Small intestine (tissue), 7 donors: Measurements from ENCODE around the gene TLK1. TPM values are rescaled to one million over a fixed set of nuclear protein-coding genes. Genes with fewer than 3 reads are reported as not detected.

Experiments used
- DNase-seq, 2 donors: peaks; one replicate each; pipeline versions ENCODE4 v3.0.0 to v3.0.0-alpha.2; 2013
- FAIRE-seq: peaks from 2 replicates; lab custom pipeline; 2012; peaks lifted over from hg19 to GRCh38; lab: Jason Lieb, UNC
- H3K27ac ChIP-seq, 3 donors: one replicate each; pipeline ENCODE4 v1.5.1; 2013; ENCODE audit warnings: low read length in 2 of 3, mild to moderate bottlenecking in 2 of 3, control low read depth in 1 of 3, inconsistent platforms in 1 of 3, low read depth in 1 of 3, moderate library complexity in 1 of 3
- H3K27me3 ChIP-seq, 3 donors: one replicate each; pipeline ENCODE4 v1.6.1; 2013; ENCODE audit warnings: low read length in 3 of 3, inconsistent platforms in 1 of 3; ENCODE audit not compliant: control insufficient read depth in 3 of 3, insufficient read depth in 3 of 3
- H3K36me3 ChIP-seq, 3 donors: one replicate each; pipeline ENCODE4 v1.6.1; 2013; ENCODE audit warnings: low read length in 3 of 3, inconsistent platforms in 1 of 3, low read depth in 1 of 3, mild to moderate bottlenecking in 1 of 3, moderate library complexity in 1 of 3; ENCODE audit not compliant: control insufficient read depth in 3 of 3, insufficient read depth in 2 of 3
- H3K4me1 ChIP-seq, 3 donors: one replicate each; pipeline ENCODE4 v1.6.1; 2013; ENCODE audit warnings: low read length in 2 of 3, inconsistent platforms in 1 of 3, low read depth in 1 of 3, mild to moderate bottlenecking in 1 of 3, moderate library complexity in 1 of 3; ENCODE audit not compliant: control insufficient read depth in 3 of 3, insufficient read depth in 2 of 3
- H3K4me3 ChIP-seq, 3 donors: one replicate each; pipeline ENCODE4 v1.5.1; 2013; ENCODE audit warnings: low read length in 3 of 3, control low read depth in 1 of 3, inconsistent platforms in 1 of 3, low read depth in 1 of 3, mild to moderate bottlenecking in 1 of 3, moderate library complexity in 1 of 3
- H3K9me3 ChIP-seq, 2 donors: one replicate each; pipeline ENCODE4 v1.6.1; 2013; ENCODE audit warnings: low read depth in 1 of 2, low read length in 1 of 2; ENCODE audit not compliant: control insufficient read depth in 2 of 2, insufficient read depth in 1 of 2
- WGBS, 3 donors: extraction: QIAGEN DNeasy Blood & Tissue Kit; methylation state at CpG; one replicate each; pipeline ENCODE4 v1.1.7; 2013; 5-methylcytosine and 5-hydroxymethylcytosine counted together
- polyA plus RNA-seq, 4 donors: library from polyadenylated mRNA; stranded (reverse) in 3 of 4; unstranded in 1 of 4; fragments of 200-250 nt in 3 of 4; fragments of 120-200 nt in 1 of 4; gene quantifications; one replicate each; pipeline versions ENCODE4 v1.2.1 to v1.2.3, GENCODE V29; 2013
- donor health status: healthy with polysubstance abuse.
- donor health status: control.
- donor health status: control.
- donor health status: Bipolar disorder and iron deficiency.
- donor health status: healthy.

TLK1 gene
- polyA plus RNA-seq, 4 donors, result 10.0 to 27.8 (median 11.6) TPM

DNA sequence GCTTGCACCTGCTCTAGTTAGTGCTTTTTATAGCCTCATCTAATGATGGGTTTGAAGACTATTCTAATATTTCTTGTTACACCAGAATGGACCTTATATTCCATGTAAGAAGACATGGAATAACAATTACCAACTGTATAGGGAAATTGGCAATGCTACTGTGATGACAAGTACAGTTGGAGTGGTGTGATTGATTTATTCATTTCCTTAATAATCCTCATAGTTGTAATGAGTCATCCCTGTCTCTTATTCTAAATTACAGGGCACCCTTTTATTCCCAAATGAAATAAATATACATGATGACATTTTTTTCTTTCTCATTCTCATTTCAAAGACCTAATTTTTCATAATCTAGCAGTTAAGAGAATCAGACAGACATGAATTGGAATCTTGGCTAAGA lies 18.3 kb upstream of the TLK1 start:
- Histone ChIP-seq H3K27me3 (peaks cover 0 to 3% (median 0%) of the 10 kb centered on the region in 3 donors), H3K4me1 (no peaks in the 10 kb centered on the region), H3K4me3 (no peak overlapping the region), H3K27ac (no peak overlapping the region), H3K36me3 (no peaks in the 10 kb centered on the region), H3K9me3 (no peaks in the 10 kb centered on the region)
- FAIRE-seq (no peak), DNase-seq (no peak)

DNA sequence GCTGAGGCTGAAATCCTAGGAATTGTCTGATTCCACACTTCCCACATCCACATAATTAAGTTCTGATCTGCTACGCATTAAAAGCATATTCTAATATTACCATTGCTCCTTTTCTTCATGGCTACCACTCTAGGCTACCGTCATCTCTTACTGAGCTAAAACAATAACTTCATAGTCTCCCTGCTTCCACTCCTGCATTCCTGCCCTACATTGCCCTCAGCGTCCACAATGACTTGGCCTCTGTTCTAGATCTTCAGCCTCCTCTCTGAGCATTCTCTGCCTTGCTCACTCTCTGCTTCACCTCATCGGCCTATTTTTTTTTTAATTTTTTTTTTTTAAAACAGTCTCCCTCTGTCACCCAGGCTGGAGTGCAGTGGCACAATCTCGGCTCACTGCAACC lies 15.8 kb upstream of the TLK1 start:
- no peaks in the 10 kb centered on the region for H3K36me3 ChIP-seq
- H3K4me3 ChIP-seq, result no peak overlapping the region
- H3K27ac ChIP-seq, result no peak overlapping the region
- FAIRE-seq, result no peak
- 93 to 95% (median 93%) methylated on average over 5 of the region's 5 CpGs for WGBS, 3 donors
- no peaks in the 10 kb centered on the region for H3K4me1 ChIP-seq
- no peaks in the 10 kb centered on the region for H3K27me3 ChIP-seq
- H3K9me3 ChIP-seq, result no peaks in the 10 kb centered on the region
- no peak for DNase-seq

DNA sequence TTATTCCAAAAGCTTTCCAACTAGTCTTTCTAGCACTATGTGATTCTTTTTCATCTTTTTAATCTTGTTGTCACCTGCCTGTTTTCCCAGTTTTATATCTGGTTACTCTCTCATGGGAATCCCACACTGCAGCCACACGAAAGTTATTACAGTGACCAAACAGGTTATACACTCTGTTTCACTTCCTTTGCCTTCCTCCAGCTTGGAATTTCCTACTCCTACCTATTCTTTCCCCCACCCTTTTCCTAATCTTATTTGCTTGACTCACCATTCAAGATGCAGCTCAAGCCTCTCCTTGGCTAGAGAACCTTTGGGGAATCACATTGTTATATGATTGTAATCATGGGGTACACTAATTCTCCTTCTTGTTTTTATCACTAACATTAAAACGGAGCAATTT lies 13.4 kb upstream of the TLK1 start:
- DNase-seq (no peak), FAIRE-seq (no peak)
- Histone ChIP-seq H3K4me1 (no peaks in the 10 kb centered on the region), H3K27ac (no peak overlapping the region), H3K4me3 (no peak overlapping the region), H3K36me3 (no peaks in the 10 kb centered on the region), H3K9me3 (no peaks in the 10 kb centered on the region), H3K27me3 (no peaks in the 10 kb centered on the region)
- 63 to 76% (median 69%) methylated on average over 2 of the region's 2 CpGs for WGBS, 3 donors

DNA sequence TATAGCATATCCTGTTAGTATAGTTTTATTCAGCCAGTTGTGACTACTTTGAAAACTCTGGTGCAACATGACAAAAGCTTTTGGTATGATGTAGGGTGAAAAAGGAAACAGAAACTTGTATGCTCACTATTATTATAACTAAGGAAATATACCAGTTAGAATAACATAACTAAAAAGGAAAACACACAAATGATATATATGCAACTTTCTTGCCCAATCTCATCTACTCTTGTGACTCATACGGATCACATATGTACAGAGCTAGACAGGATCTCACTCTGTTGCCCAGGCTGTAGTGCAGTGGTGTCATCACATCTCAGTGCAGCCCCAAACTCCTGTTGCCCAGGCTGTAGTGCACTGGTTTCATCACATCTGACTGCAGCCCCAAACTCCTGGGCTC lies 12.4 kb upstream of the TLK1 start:
- Histone ChIP-seq H3K4me1 (no peaks in the 10 kb centered on the region), H3K27ac (no peak overlapping the region), H3K9me3 (no peaks in the 10 kb centered on the region), H3K4me3 (no peak overlapping the region), H3K27me3 (no peaks in the 10 kb centered on the region), H3K36me3 (no peaks in the 10 kb centered on the region)
- 59 to 83% (median 79%) methylated on average over 1 of the region's 1 CpG for WGBS, 3 donors
- FAIRE-seq (no peak), DNase-seq (no peak)

DNA sequence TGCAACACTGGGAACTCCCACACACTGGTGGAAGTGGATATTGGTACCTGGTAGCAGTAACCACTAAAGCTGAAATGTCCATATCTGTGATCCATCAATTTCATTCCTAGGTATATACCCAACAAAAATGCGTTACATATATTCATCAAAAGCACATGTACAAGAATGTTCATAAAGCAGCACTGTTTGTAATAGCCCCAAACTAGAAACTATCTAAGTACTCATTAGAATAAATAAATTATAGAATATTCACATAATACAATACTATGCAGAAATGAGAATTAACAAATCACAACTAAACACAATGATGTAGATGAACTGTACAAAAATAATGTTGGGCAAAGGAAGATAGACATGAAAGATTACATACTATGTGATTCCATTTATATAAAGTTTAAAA lies 11.1 kb upstream of the TLK1 start:
- no peak for FAIRE-seq
- H3K27me3 ChIP-seq, result no peaks in the 10 kb centered on the region
- no peaks in the 10 kb centered on the region for H3K36me3 ChIP-seq
- no peak overlapping the region for H3K27ac ChIP-seq
- no peak overlapping the region for H3K4me3 ChIP-seq
- WGBS, 3 donors, result 93 to 98% (median 97%) methylated on average over 1 of the region's 1 CpG
- H3K9me3 ChIP-seq, result no peaks in the 10 kb centered on the region
- DNase-seq, result no peak
- no peaks in the 10 kb centered on the region for H3K4me1 ChIP-seq

DNA sequence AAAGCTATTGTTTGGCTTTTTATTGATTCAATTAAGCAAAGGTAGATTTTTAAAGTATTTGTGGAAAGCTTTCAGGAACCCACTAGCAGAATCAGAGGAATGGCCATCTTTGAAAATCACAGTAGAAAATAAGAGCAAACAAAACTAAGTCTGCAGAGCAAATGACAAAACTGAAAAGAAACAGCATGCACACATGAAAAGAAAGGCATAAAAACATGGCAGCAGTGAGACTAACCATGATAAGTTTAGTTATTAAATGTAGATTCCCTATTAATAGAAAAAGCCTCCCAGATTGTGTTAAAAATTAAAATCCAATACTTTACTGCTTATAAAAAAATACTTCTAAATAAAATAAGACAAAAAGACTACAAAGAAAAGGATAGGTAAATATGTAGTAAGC lies 9.1 kb upstream of the TLK1 start:
- FAIRE-seq, result no peak
- no peaks in the 10 kb centered on the region for H3K4me1 ChIP-seq
- no peak for DNase-seq

DNA sequence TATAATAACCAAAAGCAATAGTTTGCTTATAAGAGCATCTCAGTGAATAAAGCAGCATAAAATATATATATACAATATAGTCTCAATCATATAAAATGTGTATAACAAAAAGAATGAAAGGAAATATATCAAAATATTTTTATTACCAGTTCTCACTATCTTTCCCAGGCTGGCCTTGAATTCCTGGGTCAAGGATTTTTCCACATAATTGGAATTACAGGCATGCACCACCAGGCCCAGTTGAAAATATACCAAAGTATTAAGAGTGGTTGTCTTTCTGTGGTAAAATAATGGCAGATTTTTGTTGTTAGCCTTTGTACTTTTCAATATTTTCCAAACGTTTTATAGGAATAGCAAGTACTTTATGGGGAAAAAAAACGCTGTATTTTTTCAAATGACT lies 8.6 kb upstream of the TLK1 start:
- WGBS, 3 donors, result 51 to 69% (median 52%) methylated on average over 2 of the region's 2 CpGs
- Histone ChIP-seq H3K4me1 (no peaks in the 10 kb centered on the region), H3K9me3 (no peaks in the 10 kb centered on the region), H3K36me3 (no peaks in the 10 kb centered on the region), H3K4me3 (no peak overlapping the region), H3K27ac (no peak overlapping the region), H3K27me3 (no peaks in the 10 kb centered on the region)
- FAIRE-seq (no peak), DNase-seq (no peak)

More for the DNA sequence above, 9.1 kb upstream of the TLK1 start:
- no peak overlapping the region for H3K27ac ChIP-seq
- no peak overlapping the region for H3K4me3 ChIP-seq
- no peaks in the 10 kb centered on the region for H3K36me3 ChIP-seq
- H3K9me3 ChIP-seq, result no peaks in the 10 kb centered on the region
- no peaks in the 10 kb centered on the region for H3K27me3 ChIP-seq

DNA sequence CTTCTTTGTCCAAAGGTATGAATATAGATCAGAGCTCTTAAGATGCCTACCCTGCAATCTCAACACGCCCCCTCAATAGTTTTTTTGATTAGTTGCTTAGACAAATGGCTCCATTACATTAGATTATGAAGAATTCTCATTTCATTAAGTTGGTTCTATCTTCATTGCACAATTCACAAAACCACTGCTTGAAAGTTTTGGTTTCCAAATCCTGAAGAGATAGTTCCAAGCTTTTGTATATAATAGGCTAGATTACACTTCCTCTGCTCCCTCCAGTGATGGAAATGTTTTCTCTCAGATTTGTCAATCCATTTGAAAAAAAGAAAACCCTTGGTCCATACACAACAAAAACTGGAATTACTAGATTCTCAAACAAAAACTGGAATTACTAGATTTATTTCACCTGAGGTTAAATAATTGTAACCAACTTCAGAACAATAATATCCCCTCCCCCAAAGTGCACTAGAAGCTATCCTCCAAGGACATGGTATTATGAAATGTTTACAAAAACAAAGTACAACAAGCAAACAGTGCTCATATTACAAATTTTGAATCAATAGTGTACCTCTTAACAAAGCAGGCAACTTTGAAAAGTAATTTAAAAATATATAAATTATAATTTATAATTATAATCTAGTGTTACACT lies 6.8 kb upstream of the TLK1 start:
- WGBS, 3 donors, result 85 to 92% (median 90%) methylated on average over 1 of the region's 1 CpG
- FAIRE-seq (no peak), DNase-seq (no peak)
- Histone ChIP-seq H3K9me3 (no peaks in the 10 kb centered on the region), H3K27ac (no peak overlapping the region), H3K36me3 (no peaks in the 10 kb centered on the region), H3K4me1 (no peaks in the 10 kb centered on the region), H3K27me3 (no peaks in the 10 kb centered on the region), H3K4me3 (no peak overlapping the region)

DNA sequence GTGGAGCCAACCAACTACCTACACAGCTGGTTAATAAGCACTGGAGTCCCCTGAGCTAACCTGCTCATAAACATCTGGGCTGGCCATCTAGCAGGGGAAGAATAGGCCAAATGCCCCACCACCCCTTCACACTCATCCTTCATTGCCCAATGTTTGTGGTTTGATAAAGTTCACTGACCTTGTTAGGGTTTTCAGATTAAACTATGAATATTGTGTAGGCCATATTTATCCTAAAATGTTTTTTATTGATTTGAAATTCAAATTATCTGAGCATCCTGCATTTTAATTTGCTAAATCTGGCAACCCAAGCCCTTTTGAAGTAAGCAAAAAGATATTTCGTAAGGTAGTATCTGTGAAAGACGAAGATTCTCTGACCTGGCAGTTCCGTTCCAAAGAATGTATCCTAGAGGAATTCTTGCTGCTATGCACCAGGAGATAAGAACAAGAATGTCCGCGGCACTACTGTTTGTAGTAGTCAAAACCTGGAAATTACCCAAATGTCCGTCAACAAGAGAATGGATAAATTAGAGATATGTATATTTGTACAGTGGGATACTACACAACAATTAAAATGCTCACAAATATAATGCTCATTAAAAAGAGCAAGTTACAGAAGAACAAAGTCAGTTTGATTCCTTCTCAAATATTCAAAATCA lies 5.8 kb upstream of the TLK1 start:
- FAIRE-seq, result no peak
- 88 to 94% (median 94%) methylated on average over 6 of the region's 6 CpGs for WGBS, 3 donors
- H3K27ac ChIP-seq, result no peak overlapping the region
- H3K4me1 ChIP-seq, result no peaks in the 10 kb centered on the region
- no peak for DNase-seq
- H3K9me3 ChIP-seq, result no peaks in the 10 kb centered on the region
- H3K4me3 ChIP-seq, result no peak overlapping the region
- no peaks in the 10 kb centered on the region for H3K36me3 ChIP-seq
- H3K27me3 ChIP-seq, result no peaks in the 10 kb centered on the region
